ENCODE measurements around the gene PRTN3. TPM values are rescaled to one million over a fixed set of nuclear protein-coding genes. Genes with fewer than 3 reads are reported as not detected.
A peak's percentile ranks its signal among the peaks of the same experiment; 100 is the strongest.

PRTN3 gene
- total RNA-seq (2014; rRNA removed; shearing (Covaris generic)): not detected in 2 replicates

DNA sequence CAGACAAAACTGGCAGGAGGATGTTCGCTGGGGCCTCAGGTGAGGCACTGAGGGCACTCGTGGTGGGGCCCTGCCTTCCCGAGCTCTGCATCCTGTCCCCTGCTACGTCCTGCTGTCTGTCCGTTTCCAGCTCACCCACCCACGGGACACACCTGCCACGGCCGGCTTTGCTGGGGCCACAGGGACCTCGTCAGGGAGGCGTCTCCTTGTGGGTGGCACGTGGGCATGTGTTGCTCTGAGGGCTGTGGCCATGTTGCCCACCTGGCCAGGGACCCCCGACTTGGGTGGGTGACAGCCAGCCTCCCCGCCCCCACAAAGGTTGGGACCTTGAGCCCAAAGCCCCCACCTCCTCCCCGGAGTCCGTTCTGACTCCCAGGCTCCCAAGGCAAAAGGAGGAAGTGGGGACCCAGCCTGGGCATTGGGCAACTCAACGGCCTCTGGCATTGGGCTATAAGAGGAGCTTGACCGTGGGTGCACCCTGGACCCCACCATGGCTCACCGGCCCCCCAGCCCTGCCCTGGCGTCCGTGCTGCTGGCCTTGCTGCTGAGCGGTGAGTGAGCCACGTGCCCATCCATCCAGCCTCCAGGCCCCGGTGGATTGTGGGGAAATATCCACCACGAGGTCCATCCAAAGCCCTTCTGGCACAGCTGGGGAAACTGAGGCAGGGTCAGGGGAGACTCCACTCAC lies at the start of gene PRTN3:
PRTN3 (plus strand) TSS at position 481 of the 688 bp plus-strand sequence; CDS start at position 491, 10 bp downstream.
- Histone ChIP-seq H3K4me1 (replicated peaks) (peaks cover 13% of the 10 kb centered on the region), H3K27me3 (replicated peaks) (peaks cover 24% of the 10 kb centered on the region), H3K27ac (no peak within 1 kb of the TSS), H3K4me3 (no peak within 1 kb of the TSS), H3K9me3 (replicated peaks) (no peaks in the 10 kb centered on the region), H3K36me3 (no peaks in the 10 kb centered on the region)
- no peak for DNase-seq (ENCODE audit: low read depth in 1 of 2, low spot score in 2 of 2)

- H3K9me3 ChIP-seq (replicated peaks): no peaks in the 10 kb centered on the region
- H3K27me3 ChIP-seq (replicated peaks): no peaks in the 10 kb centered on the region
- H3K4me3 ChIP-seq: no peak overlapping the region
- no peak for DNase-seq (ENCODE audit: low read depth in 1 of 2, low spot score in 2 of 2)
- H3K36me3 ChIP-seq: peaks cover 44% of the 10 kb centered on the region
- peaks cover 62% of the 10 kb centered on the region for H3K4me1 ChIP-seq (replicated peaks)
- no peak overlapping the region for H3K27ac ChIP-seq
These were observed 49.7 kb upstream of the PRTN3 start for GRCh38 chr19:791007-791566.

DNA sequence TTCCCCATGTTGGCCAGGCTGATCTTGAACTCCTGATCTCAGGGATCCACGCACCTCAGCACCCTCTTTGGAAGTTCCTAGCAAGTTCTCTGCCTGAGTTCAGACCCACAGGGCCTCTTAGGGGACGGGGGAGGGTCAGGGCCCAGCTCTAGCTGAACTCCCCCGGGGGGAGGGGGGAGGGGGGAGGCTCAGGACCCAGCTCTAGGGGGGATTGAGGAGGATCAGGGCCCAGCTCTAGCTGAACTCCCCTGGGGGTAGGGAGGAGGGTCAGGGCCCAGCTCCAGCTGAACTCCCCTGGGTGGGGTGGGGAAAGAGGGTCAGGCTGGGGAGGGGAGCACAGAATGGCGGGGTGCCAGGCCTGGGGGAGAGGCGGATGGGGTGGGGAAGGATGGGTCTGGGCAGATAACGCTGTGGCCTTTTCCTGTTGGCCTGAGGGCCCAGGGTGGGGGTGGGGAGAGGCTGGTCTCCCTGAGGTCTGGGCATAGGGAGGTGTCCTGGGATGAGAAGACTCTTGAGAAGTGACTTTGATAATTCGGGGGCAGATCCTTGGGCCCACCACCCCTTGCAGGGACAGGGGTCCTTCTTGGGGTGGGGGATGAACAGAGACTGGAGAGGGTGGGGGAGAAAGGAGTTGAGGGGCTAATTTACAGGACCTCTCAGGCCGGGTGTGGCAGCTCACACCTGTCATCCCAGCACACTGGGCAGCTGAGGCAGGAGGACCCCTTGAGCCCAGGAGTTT lies 49.1 kb upstream of the PRTN3 start:
- peak overlapping the region; percentile 59 for H3K27ac ChIP-seq
- no peaks in the 10 kb centered on the region for H3K9me3 ChIP-seq (replicated peaks)
- H3K36me3 ChIP-seq: peaks cover 40% of the 10 kb centered on the region
- no peaks in the 10 kb centered on the region for H3K27me3 ChIP-seq (replicated peaks)
- H3K4me3 ChIP-seq: no peak overlapping the region
- peaks cover 62% of the 10 kb centered on the region for H3K4me1 ChIP-seq (replicated peaks)
- no peak for DNase-seq (ENCODE audit: low read depth in 1 of 2, low spot score in 2 of 2)

DNA sequence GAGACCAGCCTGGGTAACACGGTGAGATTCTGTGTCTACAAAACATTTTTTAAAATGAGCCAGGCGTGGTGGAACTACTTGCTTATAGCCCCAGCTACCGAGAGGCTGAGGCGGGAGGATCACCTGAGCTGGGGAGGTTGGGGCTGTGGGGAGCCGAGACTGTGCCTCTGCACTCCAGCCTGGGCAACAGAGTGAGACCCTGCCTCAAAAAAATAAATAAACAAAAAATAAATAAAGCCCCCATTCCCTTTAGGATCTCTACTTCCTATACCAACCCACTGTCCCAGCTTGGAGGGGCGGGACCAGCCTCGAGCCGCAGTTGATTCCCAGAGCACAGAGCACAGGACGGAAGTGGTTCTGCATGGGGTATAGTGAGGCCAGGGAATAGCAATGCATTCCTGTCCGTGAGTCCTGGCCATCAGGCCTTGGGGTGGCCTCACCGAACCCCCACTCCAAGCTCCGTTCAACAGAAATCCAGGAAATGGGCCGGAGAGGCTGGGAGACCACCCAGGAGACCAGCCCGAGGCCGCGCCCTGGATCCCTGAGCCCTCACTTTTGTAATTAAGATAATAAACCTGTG lies 48.4 kb upstream of the PRTN3 start:
- no peaks in the 10 kb centered on the region for H3K27me3 ChIP-seq (replicated peaks)
- H3K4me3 ChIP-seq: no peak overlapping the region
- H3K4me1 ChIP-seq (replicated peaks): peaks cover 58% of the 10 kb centered on the region
- peak; percentile 69 to 84 for DNase-seq (ENCODE audit: low read depth in 1 of 2, low spot score in 2 of 2)
- H3K9me3 ChIP-seq (replicated peaks): no peaks in the 10 kb centered on the region
- peaks cover 33% of the 10 kb centered on the region for H3K36me3 ChIP-seq
- H3K27ac ChIP-seq: peak overlapping the region; percentile 59

- Histone ChIP-seq H3K36me3 (peaks cover 30% of the 10 kb centered on the region), H3K4me3 (no peak overlapping the region), H3K4me1 (replicated peaks) (peaks cover 44% of the 10 kb centered on the region), H3K9me3 (replicated peaks) (no peaks in the 10 kb centered on the region), H3K27me3 (replicated peaks) (no peaks in the 10 kb centered on the region), H3K27ac (no peak overlapping the region)
- DNase-seq (ENCODE audit: low read depth in 1 of 2, low spot score in 2 of 2): no peak
These were observed 47.0 kb upstream of the PRTN3 start for GRCh38 chr19:793806-794205.

GRCh38 chr19:795073-795611 lies 45.7 kb upstream of the PRTN3 start:
- Histone ChIP-seq H3K27me3 (replicated peaks) (no peaks in the 10 kb centered on the region), H3K27ac (no peak overlapping the region), H3K36me3 (peaks cover 36% of the 10 kb centered on the region), H3K9me3 (replicated peaks) (no peaks in the 10 kb centered on the region), H3K4me1 (replicated peaks) (peaks cover 40% of the 10 kb centered on the region), H3K4me3 (no peak overlapping the region)
- no peak for DNase-seq (ENCODE audit: low read depth in 1 of 2, low spot score in 2 of 2)

GRCh38 chr19:795691-796581 lies 44.9 kb upstream of the PRTN3 start:
- Histone ChIP-seq H3K9me3 (replicated peaks) (no peaks in the 10 kb centered on the region), H3K27me3 (replicated peaks) (no peaks in the 10 kb centered on the region), H3K4me1 (replicated peaks) (peaks cover 40% of the 10 kb centered on the region), H3K4me3 (peak overlapping the region; percentile 40; the same call in 1 of the 2 replicates), H3K27ac (no peak overlapping the region), H3K36me3 (peaks cover 36% of the 10 kb centered on the region)
- DNase-seq (ENCODE audit: low read depth in 1 of 2, low spot score in 2 of 2): peak in 1 of 2 experiments; percentile 43

GRCh38 chr19:796692-797527 lies 43.9 kb upstream of the PRTN3 start, which contains the start of gene PTBP1:
TSS of gene PTBP1 (plus strand) at chr19:797452. CDS start at chr19:797498, 46 bp downstream.
- Histone ChIP-seq H3K27me3 (replicated peaks) (no peaks in the 10 kb centered on the region), H3K4me1 (replicated peaks) (peaks cover 42% of the 10 kb centered on the region), H3K9me3 (replicated peaks) (no peaks in the 10 kb centered on the region), H3K36me3 (peaks cover 42% of the 10 kb centered on the region), H3K27ac (peak within 1 kb of the TSS; percentile 93), H3K4me3 (peak within 1 kb of the TSS; percentile 95)
- peak; percentile 100 for DNase-seq (ENCODE audit: low read depth in 1 of 2, low spot score in 2 of 2)

- peaks cover 35% of the 10 kb centered on the region for H3K4me1 ChIP-seq (replicated peaks)
- peak overlapping the region; percentile 93 for H3K27ac ChIP-seq
- no peaks in the 10 kb centered on the region for H3K27me3 ChIP-seq (replicated peaks)
- no peaks in the 10 kb centered on the region for H3K9me3 ChIP-seq (replicated peaks)
- peak overlapping the region; percentile 95 for H3K4me3 ChIP-seq
- peaks cover 50% of the 10 kb centered on the region for H3K36me3 ChIP-seq
- peak; percentile 88 to 92 for DNase-seq (ENCODE audit: low read depth in 1 of 2, low spot score in 2 of 2)
These were observed 43.0 kb upstream of the PRTN3 start for GRCh38 chr19:797528-798414.

DNA sequence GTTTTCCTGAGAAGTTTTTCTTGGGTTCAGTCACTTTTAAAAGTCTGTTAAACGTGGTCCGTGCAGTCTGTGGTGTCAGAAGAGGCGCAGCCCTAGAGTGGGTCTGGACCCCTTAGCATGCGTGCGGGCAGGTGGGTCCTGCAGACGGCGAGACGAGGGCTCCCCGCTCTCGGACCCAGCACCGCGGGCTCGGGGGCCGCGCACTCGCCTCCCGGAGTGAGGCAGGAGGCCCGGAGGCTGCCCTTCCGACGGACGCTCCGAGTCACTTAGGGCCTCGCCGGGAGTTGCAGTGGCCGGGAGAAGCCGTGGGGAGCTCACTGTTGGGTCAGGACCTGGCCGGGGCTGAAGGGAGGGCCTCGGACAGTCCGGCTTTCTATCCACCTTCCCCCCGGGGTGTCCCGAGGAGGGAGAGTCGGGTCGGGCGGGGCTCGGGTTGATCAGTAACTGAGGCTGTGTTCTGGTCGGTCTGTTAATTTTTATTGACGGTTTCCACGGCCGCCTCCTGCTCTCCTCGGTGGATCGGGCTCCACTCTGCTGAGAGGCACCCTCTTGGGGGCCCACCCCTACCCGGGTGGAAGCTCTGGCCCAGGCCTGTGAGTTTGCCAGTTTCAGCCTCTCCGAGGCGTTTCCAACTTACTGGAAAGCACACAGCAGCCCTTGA lies 42.3 kb upstream of the PRTN3 start:
- Histone ChIP-seq H3K9me3 (replicated peaks) (no peaks in the 10 kb centered on the region), H3K36me3 (peaks cover 58% of the 10 kb centered on the region), H3K27me3 (replicated peaks) (no peaks in the 10 kb centered on the region), H3K27ac (peak overlapping the region; percentile 93), H3K4me1 (replicated peaks) (peaks cover 32% of the 10 kb centered on the region), H3K4me3 (peak overlapping the region; percentile 95)
- DNase-seq (ENCODE audit: low read depth in 1 of 2, low spot score in 2 of 2): peak in 1 of 2 experiments; percentile 40

Data from SJSA1 (cell line).